HL-60 (cell line): Measurements from ENCODE around the gene IHH.

Experiments used
- DNase-seq, 2 experiments: peaks; one replicate each; pipeline ENCODE4 v3.0.0-alpha.2; 2010 to 2020; ENCODE audit warnings: low read depth in 1 of 2, low spot score in 1 of 2
- H3K27ac ChIP-seq: fragments of 250-450 bp; sonication (Bioruptor Pico); replicated peaks from 2 replicates; pipeline ENCODE4 v1.5.1; 2020; ENCODE audit warnings: mild to moderate bottlenecking, moderate library complexity
- H3K27me3 ChIP-seq: fragments of 250-450 bp; sonication (Bioruptor Pico); 2 replicates; pipeline ENCODE4 v1.5.1; 2021; ENCODE audit warnings: mild to moderate bottlenecking, moderate library complexity; ENCODE audit not compliant: insufficient read depth, poor library complexity, severe bottlenecking
- H3K4me3 ChIP-seq: replicated peaks from 2 replicates; pipeline ENCODE4 v1.5.1; 2011; ENCODE audit warnings: mild to moderate bottlenecking, control low read depth, low read length; ENCODE audit not compliant: insufficient read depth
- GABPA ChIP-seq: IDR thresholded peaks from 2 replicates; pipeline ENCODE4 v1.6.1; 2012; ENCODE audit warnings: low read depth
- POLR2AphosphoS5 ChIP-seq: IDR thresholded peaks from 2 replicates; pipeline ENCODE4 v1.6.1; 2012; ENCODE audit warnings: low read depth
- REST ChIP-seq: IDR thresholded peaks from 2 replicates; pipeline ENCODE4 v1.6.1; 2012; ENCODE audit warnings: low read depth; ENCODE audit not compliant: insufficient replicate concordance
- SPI1 ChIP-seq: IDR thresholded peaks from 2 replicates; pipeline ENCODE4 v1.6.1; 2012; ENCODE audit warnings: low read depth, mild to moderate bottlenecking, borderline replicate concordance
- TF ChIP-seq, protein P1 (sequence below): IDR thresholded peaks from one replicate; pipeline ENCODE4 v1.5.1; 2011; ENCODE audit warnings: low read length, control low read depth, inconsistent platforms; ENCODE audit not compliant: insufficient read depth

IHH gene

DNA sequence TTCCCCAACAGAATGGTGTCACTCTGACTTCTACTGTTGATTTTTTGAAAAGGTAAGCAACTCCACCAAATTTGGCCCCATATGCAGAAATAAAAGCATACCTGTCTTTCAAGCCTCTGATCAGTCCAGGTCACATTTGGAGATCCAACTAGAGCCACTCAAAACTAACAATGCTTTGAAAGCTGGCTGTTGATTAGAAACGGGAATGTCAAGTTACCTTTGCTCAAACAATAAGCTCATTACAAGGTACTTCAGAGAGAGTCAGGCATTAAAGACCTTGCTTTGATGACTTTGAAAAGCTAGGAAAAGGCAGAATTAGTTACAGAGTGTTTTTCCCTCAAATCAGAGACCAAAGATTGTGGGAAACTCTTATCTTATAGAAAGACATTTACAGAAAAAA lies 4.8 kb upstream of the IHH start:
- no peak for DNase-seq
- peaks cover 35% of the 10 kb centered on the region for H3K27me3 ChIP-seq
- no peak for TF ChIP-seq GABPA
- no peak for TF ChIP-seq SPI1
- H3K4me3 ChIP-seq = no peak overlapping the region
- H3K27ac ChIP-seq = no peak overlapping the region

DNA sequence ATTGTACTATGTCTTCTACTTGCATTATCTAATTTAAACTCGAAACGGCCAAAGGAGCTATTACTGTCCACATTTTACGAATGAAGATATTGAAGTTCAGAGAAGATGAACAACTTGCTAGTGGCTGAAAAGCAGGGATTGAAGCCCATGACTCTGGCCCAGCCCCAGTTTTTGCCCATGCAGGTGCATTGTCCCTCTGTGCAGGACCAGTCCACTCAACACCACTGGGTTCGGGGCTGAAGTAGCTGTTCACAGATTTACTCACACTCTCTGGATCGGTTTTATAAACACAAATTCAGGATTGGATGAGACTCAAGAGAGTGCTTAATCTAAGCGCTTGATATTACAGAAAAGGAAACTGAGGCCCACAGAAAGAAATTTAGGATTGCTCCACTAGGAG lies 1.4 kb upstream of the IHH start:
- no peak overlapping the region for H3K4me3 ChIP-seq
- TF ChIP-seq GABPA (no peak), POLR2AphosphoS5 (no peak), SPI1 (no peak)
- TF ChIP-seq, protein P1, sequence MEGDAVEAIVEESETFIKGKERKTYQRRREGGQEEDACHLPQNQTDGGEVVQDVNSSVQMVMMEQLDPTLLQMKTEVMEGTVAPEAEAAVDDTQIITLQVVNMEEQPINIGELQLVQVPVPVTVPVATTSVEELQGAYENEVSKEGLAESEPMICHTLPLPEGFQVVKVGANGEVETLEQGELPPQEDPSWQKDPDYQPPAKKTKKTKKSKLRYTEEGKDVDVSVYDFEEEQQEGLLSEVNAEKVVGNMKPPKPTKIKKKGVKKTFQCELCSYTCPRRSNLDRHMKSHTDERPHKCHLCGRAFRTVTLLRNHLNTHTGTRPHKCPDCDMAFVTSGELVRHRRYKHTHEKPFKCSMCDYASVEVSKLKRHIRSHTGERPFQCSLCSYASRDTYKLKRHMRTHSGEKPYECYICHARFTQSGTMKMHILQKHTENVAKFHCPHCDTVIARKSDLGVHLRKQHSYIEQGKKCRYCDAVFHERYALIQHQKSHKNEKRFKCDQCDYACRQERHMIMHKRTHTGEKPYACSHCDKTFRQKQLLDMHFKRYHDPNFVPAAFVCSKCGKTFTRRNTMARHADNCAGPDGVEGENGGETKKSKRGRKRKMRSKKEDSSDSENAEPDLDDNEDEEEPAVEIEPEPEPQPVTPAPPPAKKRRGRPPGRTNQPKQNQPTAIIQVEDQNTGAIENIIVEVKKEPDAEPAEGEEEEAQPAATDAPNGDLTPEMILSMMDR = no peak
- peaks cover 67% of the 10 kb centered on the region for H3K27me3 ChIP-seq
- DNase-seq = no peak
- H3K27ac ChIP-seq = no peak overlapping the region

GRCh38 chr2:219059725-219060682 lies 717 bp downstream of the IHH start:
- H3K27me3 ChIP-seq = peaks cover 81% of the 10 kb centered on the region
- TF ChIP-seq GABPA = no peak
- TF ChIP-seq SPI1 = no peak
- TF ChIP-seq POLR2AphosphoS5 = no peak
- TF ChIP-seq, protein P1 = no peak
- TF ChIP-seq REST = no peak
- no peak overlapping the region for H3K27ac ChIP-seq
- H3K4me3 ChIP-seq = no peak overlapping the region
- no peak for DNase-seq

GRCh38 chr2:219059375-219059724 lies 1.4 kb downstream of the IHH start:
- H3K4me3 ChIP-seq = no peak overlapping the region
- DNase-seq = no peak
- no peak for TF ChIP-seq GABPA
- no peak for TF ChIP-seq SPI1
- TF ChIP-seq, protein P1 = no peak
- TF ChIP-seq POLR2AphosphoS5 = no peak
- no peak for TF ChIP-seq REST
- H3K27me3 ChIP-seq = peaks cover 75% of the 10 kb centered on the region
- H3K27ac ChIP-seq = no peak overlapping the region
